22Rv1 (cell line): ENCODE data around the gene IQSEC1.

ENCODE experiments used
- CTCF ChIP-seq: fragments of 450-650 bp; IDR thresholded peaks from 2 replicates; pipeline ENCODE4 v1.5.1; 2017; ENCODE audit warnings: mild to moderate bottlenecking
- ZFX ChIP-seq: fragments of 450-650 bp; IDR thresholded peaks from 2 replicates; pipeline ENCODE4 v1.6.1; 2017; ENCODE audit warnings: antibody characterized with exemption, borderline replicate concordance

DNA sequence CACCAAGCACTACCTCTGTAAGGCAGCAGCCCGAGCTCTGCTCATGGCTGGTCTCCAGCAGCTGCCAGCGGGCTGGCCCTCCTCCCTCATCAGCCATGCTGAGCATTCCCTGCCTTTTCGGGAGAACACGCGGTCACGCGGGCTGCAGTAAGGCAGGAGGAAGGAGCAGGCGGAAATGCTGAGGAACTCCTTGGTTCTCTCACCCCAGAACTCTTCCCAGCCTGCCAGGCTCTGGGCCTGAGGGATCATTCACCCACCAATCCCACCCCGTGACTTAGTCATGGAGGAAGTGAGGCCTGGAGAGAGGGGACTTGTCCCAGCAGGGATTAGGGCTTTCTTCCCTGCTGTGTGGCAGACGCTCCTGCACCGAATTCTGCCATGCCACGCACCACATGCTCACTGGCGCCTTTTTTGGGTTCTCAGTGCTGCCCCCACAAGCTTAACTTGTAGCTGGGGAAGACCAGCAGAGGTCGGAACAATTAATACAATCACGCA lies 189.0 kb downstream of the IQSEC1 start:
- TF ChIP-seq CTCF (no peak), ZFX (no peak)
